SJCRH30 (cell line): Measurements from ENCODE around the gene USP3. TPM values are rescaled to one million over a fixed set of nuclear protein-coding genes. Genes with fewer than 3 reads are reported as not detected.
A peak's percentile ranks its signal among the peaks of the same experiment; 100 is the strongest.

ENCODE experiments used
- DNase-seq, 2 experiments: peaks; one replicate each; pipeline ENCODE4 v3.0.0-alpha.2; 2015 to 2020
- H3K27ac ChIP-seq: fragments of 250-450 bp; sonication (Bioruptor Pico); 2 replicates; pipeline ENCODE4 v1.5.1; 2020; ENCODE audit warnings: mild to moderate bottlenecking, moderate library complexity
- H3K27me3 ChIP-seq: fragments of 250-450 bp; sonication (Bioruptor Pico); 2 replicates; pipeline ENCODE4 v1.5.1; 2020; ENCODE audit warnings: mild to moderate bottlenecking, moderate library complexity
- H3K36me3 ChIP-seq: fragments of 250-450 bp; sonication (Bioruptor Pico); 2 replicates; pipeline ENCODE4 v1.5.1; 2020; ENCODE audit warnings: mild to moderate bottlenecking, moderate library complexity
- H3K4me1 ChIP-seq: fragments of 250-450 bp; sonication (Bioruptor Pico); 2 replicates; pipeline ENCODE4 v1.5.1; 2020; ENCODE audit warnings: mild to moderate bottlenecking, moderate library complexity
- H3K4me3 ChIP-seq: fragments of 250-450 bp; sonication (Bioruptor Pico); 2 replicates; pipeline ENCODE4 v1.5.1; 2020; ENCODE audit warnings: mild to moderate bottlenecking, moderate library complexity
- H3K9me3 ChIP-seq: fragments of 250-450 bp; sonication (Bioruptor Pico); replicated peaks from 2 replicates; pipeline ENCODE4 v1.5.1; 2020; ENCODE audit warnings: mild to moderate bottlenecking, moderate library complexity
- total RNA-seq: library from RNA; depleted of rRNA; stranded (reverse); fragments of >200 nt; shearing (Covaris generic); gene quantifications from 2 replicates; pipeline ENCODE4 v1.2.3, GENCODE V29; 2014; rRNA removed

Gene USP3
- 36.9 and 42.0 TPM in 2 replicates for total RNA-seq

GRCh38 chr15:63504247-63504978, at the start of gene USP3:
USP3 (plus strand) TSS chr15:63504593; CDS start chr15:63504740, 147 bp downstream.
- Histone ChIP-seq H3K36me3 (no peaks in the 10 kb centered on the region), H3K27ac (peak within 1 kb of the TSS; percentile 89), H3K27me3 (no peaks in the 10 kb centered on the region), H3K4me3 (peak within 1 kb of the TSS; percentile 90), H3K4me1 (peaks cover 11% of the 10 kb centered on the region), H3K9me3 (no peaks in the 10 kb centered on the region)
- peak; percentile 94 to 96 for DNase-seq

- H3K27me3 ChIP-seq: no peaks in the 10 kb centered on the region
- no peak overlapping the region for H3K27ac ChIP-seq
- H3K4me3 ChIP-seq: no peak overlapping the region
- DNase-seq: no peak
- H3K4me1 ChIP-seq: no peaks in the 10 kb centered on the region
- H3K9me3 ChIP-seq: no peaks in the 10 kb centered on the region
- no peaks in the 10 kb centered on the region for H3K36me3 ChIP-seq
Measured at GRCh38 chr15:63456258-63456657, 48.1 kb upstream of the USP3 start.

- no peaks in the 10 kb centered on the region for H3K27me3 ChIP-seq
- no peak overlapping the region for H3K4me3 ChIP-seq
- no peak overlapping the region for H3K27ac ChIP-seq
- H3K4me1 ChIP-seq: 0 out of 2 replicates have a peak, but pooled peaks cover 3% of the 10 kb centered on the region
- H3K9me3 ChIP-seq: no peaks in the 10 kb centered on the region
- DNase-seq: no peak
- no peaks in the 10 kb centered on the region for H3K36me3 ChIP-seq
Measured at GRCh38 chr15:63457379-63457778, 47.0 kb upstream of the USP3 start.

- no peaks in the 10 kb centered on the region for H3K36me3 ChIP-seq
Measured at GRCh38 chr15:63458026-63458425, 46.4 kb upstream of the USP3 start.

GRCh38 chr15:63458794-63459395, 45.5 kb upstream of the USP3 start:
- Histone ChIP-seq H3K36me3 (no peaks in the 10 kb centered on the region), H3K4me3 (no peak overlapping the region), H3K4me1 (peaks cover 11% of the 10 kb centered on the region; the same call in 1 of the 2 replicates), H3K27ac (no peak overlapping the region), H3K9me3 (no peaks in the 10 kb centered on the region), H3K27me3 (no peaks in the 10 kb centered on the region)
- no peak for DNase-seq

More at GRCh38 chr15:63458026-63458425, 46.4 kb upstream of the USP3 start:
- Histone ChIP-seq H3K27me3 (no peaks in the 10 kb centered on the region), H3K9me3 (no peaks in the 10 kb centered on the region), H3K4me1 (0 out of 2 replicates have a peak, but pooled peaks cover 4% of the 10 kb centered on the region), H3K27ac (no peak overlapping the region), H3K4me3 (no peak overlapping the region)
- no peak for DNase-seq

GRCh38 chr15:63460210-63461155, 43.9 kb upstream of the USP3 start:
- no peak for DNase-seq
- H3K4me3 ChIP-seq: no peak overlapping the region
- H3K9me3 ChIP-seq: no peaks in the 10 kb centered on the region
- H3K4me1 ChIP-seq: peaks cover 16% of the 10 kb centered on the region
- H3K36me3 ChIP-seq: no peaks in the 10 kb centered on the region
- no peak overlapping the region for H3K27ac ChIP-seq
- no peaks in the 10 kb centered on the region for H3K27me3 ChIP-seq

- Histone ChIP-seq H3K27ac (no peak overlapping the region), H3K9me3 (no peaks in the 10 kb centered on the region), H3K4me1 (peaks cover 16% of the 10 kb centered on the region)
Measured at GRCh38 chr15:63461230-63461985, 43.0 kb upstream of the USP3 start.

GRCh38 chr15:63462088-63462487, 42.3 kb upstream of the USP3 start:
- Histone ChIP-seq H3K27ac (no peak overlapping the region), H3K4me1 (peaks cover 19% of the 10 kb centered on the region)

More at GRCh38 chr15:63461230-63461985, 43.0 kb upstream of the USP3 start:
- no peak overlapping the region for H3K4me3 ChIP-seq
- no peaks in the 10 kb centered on the region for H3K36me3 ChIP-seq
- DNase-seq: no peak
- no peaks in the 10 kb centered on the region for H3K27me3 ChIP-seq

GRCh38 chr15:63463036-63463435, 41.4 kb upstream of the USP3 start:
- Histone ChIP-seq H3K27me3 (no peaks in the 10 kb centered on the region), H3K9me3 (no peaks in the 10 kb centered on the region), H3K4me3 (no peak overlapping the region), H3K36me3 (no peaks in the 10 kb centered on the region), H3K27ac (no peak overlapping the region), H3K4me1 (peaks cover 20% of the 10 kb centered on the region)
- no peak for DNase-seq

More at GRCh38 chr15:63462088-63462487, 42.3 kb upstream of the USP3 start:
- H3K4me3 ChIP-seq: no peak overlapping the region
- no peaks in the 10 kb centered on the region for H3K36me3 ChIP-seq
- no peaks in the 10 kb centered on the region for H3K9me3 ChIP-seq
- no peaks in the 10 kb centered on the region for H3K27me3 ChIP-seq
- DNase-seq: no peak

- no peak for DNase-seq
- H3K27ac ChIP-seq: no peak overlapping the region
Measured at GRCh38 chr15:63463793-63464192, 40.6 kb upstream of the USP3 start.

GRCh38 chr15:63465104-63465503, 39.3 kb upstream of the USP3 start:
- Histone ChIP-seq H3K4me3 (no peak overlapping the region), H3K27me3 (no peaks in the 10 kb centered on the region), H3K4me1 (peaks cover 20% of the 10 kb centered on the region), H3K9me3 (no peaks in the 10 kb centered on the region), H3K36me3 (no peaks in the 10 kb centered on the region), H3K27ac (no peak overlapping the region)
- DNase-seq: peak; percentile 44 to 79

More at GRCh38 chr15:63463793-63464192, 40.6 kb upstream of the USP3 start:
- Histone ChIP-seq H3K4me3 (no peak overlapping the region), H3K9me3 (no peaks in the 10 kb centered on the region), H3K4me1 (peaks cover 20% of the 10 kb centered on the region), H3K27me3 (no peaks in the 10 kb centered on the region), H3K36me3 (no peaks in the 10 kb centered on the region)

GRCh38 chr15:63466378-63467192, 37.8 kb upstream of the USP3 start:
- peaks cover 20% of the 10 kb centered on the region for H3K4me1 ChIP-seq
- H3K27me3 ChIP-seq: no peaks in the 10 kb centered on the region
- H3K9me3 ChIP-seq: no peaks in the 10 kb centered on the region
- H3K36me3 ChIP-seq: no peaks in the 10 kb centered on the region
- H3K27ac ChIP-seq: no peak overlapping the region
- H3K4me3 ChIP-seq: no peak overlapping the region
- DNase-seq: peak; percentile 42 to 72

- H3K27me3 ChIP-seq: no peaks in the 10 kb centered on the region
- no peak overlapping the region for H3K27ac ChIP-seq
- no peaks in the 10 kb centered on the region for H3K9me3 ChIP-seq
- no peaks in the 10 kb centered on the region for H3K36me3 ChIP-seq
- DNase-seq: no peak
- H3K4me3 ChIP-seq: no peak overlapping the region
- peaks cover 8% of the 10 kb centered on the region for H3K4me1 ChIP-seq
Measured at GRCh38 chr15:63469190-63469589, 35.2 kb upstream of the USP3 start.
